Endothelial cell of umbilical vein (primary cell): ENCODE measurements around the gene MCM3AP. TPM values are rescaled to one million over a fixed set of nuclear protein-coding genes. Genes with fewer than 3 reads are reported as not detected.

Source experiments
- BruUV-seq: library from RNA; stranded (reverse); fragments of 400-500 nt; replicated peaks from 2 replicates; lab custom pipeline; 2021; lab: Mats Ljungman, UMichigan
- CTCF ChIA-PET: fragments of 300-600, 350-600 bp; sonication (Branson Sonifier 250); formaldehyde crosslinking; loops from one replicate; lab custom pipeline; 2021; ENCODE audit warnings: antibody characterized with exemption, inconsistent platforms; lab: Charles Lee
- POLR2A ChIA-PET: fragments of 300-600, 350-600 bp; sonication (Branson Sonifier 250); formaldehyde crosslinking; loops from one replicate; lab custom pipeline; 2021; ENCODE audit warnings: antibody characterized with exemption, inconsistent platforms; lab: Charles Lee
- DNase-seq: peaks from one replicate; pipeline ENCODE4 v3.0.0-alpha.2; 2011; ENCODE audit warnings: low read depth, low spot score
- FAIRE-seq: peaks from 2 replicates; lab custom pipeline; 2011; peaks lifted over from hg19 to GRCh38; lab: Jason Lieb, UNC
- H2AFZ ChIP-seq: 2 replicates; pipeline ENCODE4 v1.6.0; 2012; ENCODE audit warnings: low read depth, low read length, control low read depth, inconsistent platforms
- H3K27ac ChIP-seq: 2 replicates; pipeline ENCODE4 v1.5.1; 2011; ENCODE audit warnings: low read depth, mild to moderate bottlenecking, control low read depth, low read length, moderate library complexity; ENCODE audit not compliant: insufficient read depth
- H3K27me3 ChIP-seq, 2 experiments: 2 replicates each; pipeline versions ENCODE4 v1.6.0 to v1.6.1; 2011; ENCODE audit warnings: low read length in 2 of 2, mixed read lengths in 1 of 2; ENCODE audit not compliant: control insufficient read depth in 2 of 2, insufficient read depth in 2 of 2
- H3K36me3 ChIP-seq, 2 experiments: 2 replicates in 1 of 2; 3 replicates in 1 of 2; pipeline ENCODE4 v1.5.1; 2011; ENCODE audit warnings: low read length in 2 of 2, mild to moderate bottlenecking in 1 of 2, moderate library complexity in 1 of 2; ENCODE audit not compliant: control insufficient read depth in 2 of 2, insufficient read depth in 2 of 2; ENCODE audit errors: extremely low read depth in 1 of 2
- H3K4me1 ChIP-seq: 3 replicates; pipeline ENCODE4 v1.5.1; 2011; ENCODE audit warnings: mild to moderate bottlenecking, low read length; ENCODE audit not compliant: control insufficient read depth, insufficient read depth; ENCODE audit errors: extremely low read depth
- H3K4me2 ChIP-seq: 2 replicates; pipeline ENCODE4 v1.6.1; 2011; ENCODE audit warnings: low read length, control low read depth, mixed read lengths; ENCODE audit not compliant: insufficient read depth
- H3K4me3 ChIP-seq, 3 experiments: fragments of 200-600 bp in 1 of 3; sonication (generic), shearing (Covaris generic) in 1 of 3; replicated peaks in 1 of 3; 2 replicates each; pipeline ENCODE4 v1.5.1; 2011 to 2016; ENCODE audit warnings: control low read depth in 3 of 3, low read length in 3 of 3, mild to moderate bottlenecking in 2 of 3, inconsistent platforms in 1 of 3, low read depth in 1 of 3, moderate library complexity in 1 of 3; ENCODE audit not compliant: insufficient read depth in 1 of 3
- H3K79me2 ChIP-seq: 2 replicates; pipeline ENCODE4 v1.6.0; 2012; ENCODE audit warnings: low read length, inconsistent platforms; ENCODE audit not compliant: control insufficient read depth, insufficient read depth
- H3K9ac ChIP-seq: replicated peaks from 2 replicates; pipeline ENCODE3; 2011; ENCODE audit warnings: low read length, control low read depth; ENCODE audit not compliant: insufficient read depth; ENCODE audit errors: extremely low read depth
- H3K9me1 ChIP-seq: replicated peaks from 3 replicates; pipeline ENCODE4 v1.6.0; 2011; ENCODE audit warnings: mild to moderate bottlenecking, low read length; ENCODE audit not compliant: control insufficient read depth, insufficient read depth; ENCODE audit errors: extremely low read depth
- H3K9me3 ChIP-seq: replicated peaks from 2 replicates; pipeline ENCODE4 v1.5.1; 2012; ENCODE audit warnings: low read length, inconsistent platforms; ENCODE audit not compliant: control insufficient read depth, insufficient read depth
- H4K20me1 ChIP-seq: replicated peaks from 2 replicates; pipeline ENCODE3; 2011; ENCODE audit warnings: mild to moderate bottlenecking, low read length; ENCODE audit not compliant: control insufficient read depth, insufficient read depth; ENCODE audit errors: extremely low read depth
- EZH2 ChIP-seq: IDR thresholded peaks from 2 replicates; pipeline ENCODE4 v1.6.1; 2012; ENCODE audit warnings: borderline replicate concordance, low read depth, mild to moderate bottlenecking, moderate library complexity, low read length, inconsistent platforms; ENCODE audit not compliant: severe bottlenecking
- FOS ChIP-seq: IDR thresholded peaks from 2 replicates; pipeline ENCODE4 v1.6.1; 2011; ENCODE audit warnings: mild to moderate bottlenecking, low read length, moderate library complexity, borderline replicate concordance; ENCODE audit not compliant: insufficient read depth
- GATA2 ChIP-seq: IDR thresholded peaks from 2 replicates; pipeline ENCODE4 v1.7.0; 2011; ENCODE audit warnings: low read depth, mild to moderate bottlenecking, moderate library complexity, mixed read lengths, low read length; ENCODE audit not compliant: insufficient read length, insufficient read depth
- JUN ChIP-seq: IDR thresholded peaks from 2 replicates; pipeline ENCODE4 v1.6.1; 2011; ENCODE audit warnings: borderline replicate concordance, low read depth; ENCODE audit not compliant: insufficient read length, insufficient read depth
- MAX ChIP-seq: IDR thresholded peaks from 2 replicates; pipeline ENCODE4 v1.6.1; 2011; ENCODE audit not compliant: insufficient read depth, insufficient read length
- MYC ChIP-seq: IDR thresholded peaks from one replicate; pipeline ENCODE4 v1.6.1; 2011; ENCODE audit warnings: mild to moderate bottlenecking, low read depth, low read length
- POLR2A ChIP-seq: IDR thresholded peaks from 2 replicates; pipeline ENCODE4 v1.6.1; 2012; ENCODE audit warnings: low read depth, mild to moderate bottlenecking, control low read depth, low read length
- POLR2AphosphoS5 ChIP-seq: IDR thresholded peaks from 2 replicates; pipeline ENCODE4 v1.6.1; 2012; ENCODE audit warnings: low read depth, mild to moderate bottlenecking, control low read depth, low read length, moderate library complexity; ENCODE audit not compliant: insufficient read depth
- dilution Hi-C: fragments of 300-500 bp; cut with MboI; formaldehyde crosslinking; loops from one replicate; pipeline ENCODE4 v1.15.0; 2019; ENCODE audit warnings: low sequenced_read_pairs; ENCODE audit not compliant: extremely low pct_ligation_motif_present
- intact Hi-C: fragments of 100-400 bp; cut with micrococcal nuclease; formaldehyde crosslinking; loops from one replicate; pipeline ENCODE4 v1.10.0; 2022
- polyA plus RNA-seq, 4 experiments: library from polyadenylated mRNA; depleted of rRNA in 3 of 4; stranded (reverse) in 3 of 4; unstranded in 1 of 4; fragments of >200 nt; gene quantifications; 2 replicates each; pipeline versions ENCODE4 v1.2.1 to v1.2.3, GENCODE V29; 2011 to 2012; ENCODE audit warnings: missing spikeins in 1 of 4
- total RNA-seq: library from RNA; stranded (reverse); gene quantifications from 2 replicates; pipeline ENCODE4 v1.2.3, GENCODE V29; 2021
- TF ChIP-seq, protein P1 (sequence below), 2 donors: IDR thresholded peaks; 1 replicate in 1 of 2; 2 replicates in 1 of 2; pipeline ENCODE4 v1.5.1; 2011; ENCODE audit warnings: low read length in 2 of 2, mild to moderate bottlenecking in 2 of 2, moderate library complexity in 2 of 2, control low read depth in 1 of 2, inconsistent platforms in 1 of 2, low read depth in 1 of 2; ENCODE audit not compliant: insufficient read depth in 1 of 2; ENCODE audit errors: extremely low read depth in 1 of 2

MCM3AP gene
- total and polyA plus RNA-seq, 2 donors (not counting 3 experiments of a cell fraction or from before 2014, with no cell fraction given): 37.9 to 115 TPM

DNA sequence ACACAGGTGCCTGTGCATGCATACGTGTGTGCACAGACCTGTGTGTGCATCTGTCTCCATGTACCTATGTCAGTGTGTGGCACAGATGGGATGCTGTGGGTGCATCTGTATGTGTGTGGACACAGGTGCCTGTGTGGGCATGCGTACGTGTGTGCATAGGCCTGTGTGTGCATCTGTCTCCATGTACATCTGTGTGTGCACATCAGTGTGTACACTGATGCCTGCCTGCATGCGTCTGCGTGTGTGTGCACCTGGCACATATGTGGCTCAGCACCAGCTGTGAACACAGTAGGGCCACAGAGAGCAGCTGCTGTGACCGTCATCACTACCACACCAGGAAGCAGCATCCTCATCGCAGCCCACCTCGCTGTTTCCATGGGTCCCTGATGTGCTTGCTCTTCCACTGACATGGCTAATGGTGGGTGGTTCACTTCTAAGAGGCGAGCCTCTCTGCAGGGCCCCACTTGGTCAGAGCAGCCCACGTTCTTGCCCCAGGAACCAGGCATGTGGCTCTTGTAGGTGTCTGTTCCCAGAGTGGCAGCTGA, 91.5 kb downstream of the MCM3AP start:
- H3K4me2 ChIP-seq: no peak overlapping the region
- H3K9me3 ChIP-seq: no peaks in the 10 kb centered on the region
- H3K27me3 ChIP-seq: no peaks in the 10 kb centered on the region
- dilution Hi-C loops (no loop called here), intact Hi-C loops (no loop called here)
- no peaks in the 10 kb centered on the region for H4K20me1 ChIP-seq
- ChIA-PET CTCF (no interaction called here), POLR2A (no interaction called here)
- DNase-seq: no peak
- H3K79me2 ChIP-seq: no peaks in the 10 kb centered on the region
- TF ChIP-seq POLR2AphosphoS5 (no peak), EZH2 (no peak), FOS (no peak), MAX (no peak), GATA2 (no peak), POLR2A (no peak), MYC (no peak), JUN (no peak)
- TF ChIP-seq, protein P1, sequence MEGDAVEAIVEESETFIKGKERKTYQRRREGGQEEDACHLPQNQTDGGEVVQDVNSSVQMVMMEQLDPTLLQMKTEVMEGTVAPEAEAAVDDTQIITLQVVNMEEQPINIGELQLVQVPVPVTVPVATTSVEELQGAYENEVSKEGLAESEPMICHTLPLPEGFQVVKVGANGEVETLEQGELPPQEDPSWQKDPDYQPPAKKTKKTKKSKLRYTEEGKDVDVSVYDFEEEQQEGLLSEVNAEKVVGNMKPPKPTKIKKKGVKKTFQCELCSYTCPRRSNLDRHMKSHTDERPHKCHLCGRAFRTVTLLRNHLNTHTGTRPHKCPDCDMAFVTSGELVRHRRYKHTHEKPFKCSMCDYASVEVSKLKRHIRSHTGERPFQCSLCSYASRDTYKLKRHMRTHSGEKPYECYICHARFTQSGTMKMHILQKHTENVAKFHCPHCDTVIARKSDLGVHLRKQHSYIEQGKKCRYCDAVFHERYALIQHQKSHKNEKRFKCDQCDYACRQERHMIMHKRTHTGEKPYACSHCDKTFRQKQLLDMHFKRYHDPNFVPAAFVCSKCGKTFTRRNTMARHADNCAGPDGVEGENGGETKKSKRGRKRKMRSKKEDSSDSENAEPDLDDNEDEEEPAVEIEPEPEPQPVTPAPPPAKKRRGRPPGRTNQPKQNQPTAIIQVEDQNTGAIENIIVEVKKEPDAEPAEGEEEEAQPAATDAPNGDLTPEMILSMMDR (IDR thresholded peaks at IDR 0.05; ENCODE audit: extremely low read depth in 1 of 2, insufficient read depth in 1 of 2, low read depth in 1 of 2, low read length in 2 of 2): no peak
- no peak overlapping the region for H2AFZ ChIP-seq
- peaks cover 16 to 40% of the 10 kb centered on the region in 2 experiments for H3K36me3 ChIP-seq
- no TSS peak for BruUV-seq
- H3K27ac ChIP-seq: no peak overlapping the region
- peaks cover 10% of the 10 kb centered on the region for H3K4me1 ChIP-seq
- no peak overlapping the region for H3K4me3 ChIP-seq
- no peak for FAIRE-seq
- no peak overlapping the region for H3K9ac ChIP-seq
- no peaks in the 10 kb centered on the region for H3K9me1 ChIP-seq
